GM19238 (cell line): ENCODE results near the gene DYRK3.

Source experiments
- DNase-seq: peaks from one replicate; pipeline ENCODE4 v3.0.0; 2011; ENCODE audit warnings: low spot score; ENCODE audit not compliant: insufficient read length

The DYRK3 gene

DNA sequence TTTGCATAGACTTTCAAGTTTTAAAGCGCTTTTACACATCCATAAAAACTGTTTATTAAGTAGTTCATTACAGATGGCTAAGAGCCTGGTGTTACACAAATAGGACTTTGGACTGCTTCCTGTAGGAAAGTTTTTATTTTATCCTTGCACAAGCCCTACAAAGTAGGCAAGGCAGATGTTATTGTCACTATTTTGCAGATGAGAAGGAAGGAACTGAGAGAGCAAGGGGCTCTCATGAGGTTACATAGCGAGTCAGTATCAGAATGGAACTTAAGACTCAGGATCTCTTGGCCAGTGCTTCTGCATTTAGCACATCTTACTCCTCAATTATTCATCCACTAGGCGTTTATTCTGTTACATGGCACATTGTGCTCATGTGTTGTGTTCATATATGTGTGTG is 46.8 kb downstream of the DYRK3 start:
- DNase-seq, result no peak

DNA sequence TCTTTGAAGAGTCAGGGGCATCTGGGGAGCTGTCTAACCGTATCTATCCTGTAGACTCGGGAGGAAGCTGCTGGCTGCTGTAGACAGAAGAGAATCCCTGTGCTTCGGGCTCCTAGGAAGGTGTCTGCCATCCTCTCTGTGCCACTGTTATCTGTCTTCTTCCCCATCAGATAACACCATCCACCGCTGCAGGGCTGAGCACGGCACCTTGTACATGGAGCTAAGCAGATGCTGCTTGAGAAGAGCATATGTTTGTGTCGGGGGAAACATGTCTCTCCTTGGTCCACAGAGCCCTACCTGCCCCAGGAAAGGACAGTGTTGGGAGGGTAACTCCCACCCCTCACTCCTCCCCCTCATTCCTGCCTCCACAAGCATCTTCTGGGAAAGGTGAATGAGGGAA is 48.0 kb downstream of the DYRK3 start:
- DNase-seq, result no peak

DNA sequence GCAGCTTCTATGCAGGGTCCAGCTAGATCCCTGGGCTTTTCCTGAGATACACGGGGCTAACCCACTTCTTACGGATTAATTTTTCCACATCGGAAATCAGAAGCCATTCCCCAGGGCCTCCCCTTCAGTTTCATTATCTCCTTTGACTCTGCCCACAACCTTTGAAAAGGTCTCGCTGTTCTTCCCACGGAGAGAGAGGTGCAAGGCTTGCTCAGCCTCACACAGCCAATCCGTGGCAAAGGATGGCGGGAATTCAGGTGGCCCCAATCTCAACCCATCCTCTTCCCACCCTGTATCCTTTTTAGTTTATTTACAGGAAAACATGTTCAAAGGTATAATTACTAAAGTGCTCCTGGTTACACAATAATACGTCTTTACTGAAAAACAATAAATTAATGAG is 48.7 kb downstream of the DYRK3 start:
- DNase-seq, result no peak

DNA sequence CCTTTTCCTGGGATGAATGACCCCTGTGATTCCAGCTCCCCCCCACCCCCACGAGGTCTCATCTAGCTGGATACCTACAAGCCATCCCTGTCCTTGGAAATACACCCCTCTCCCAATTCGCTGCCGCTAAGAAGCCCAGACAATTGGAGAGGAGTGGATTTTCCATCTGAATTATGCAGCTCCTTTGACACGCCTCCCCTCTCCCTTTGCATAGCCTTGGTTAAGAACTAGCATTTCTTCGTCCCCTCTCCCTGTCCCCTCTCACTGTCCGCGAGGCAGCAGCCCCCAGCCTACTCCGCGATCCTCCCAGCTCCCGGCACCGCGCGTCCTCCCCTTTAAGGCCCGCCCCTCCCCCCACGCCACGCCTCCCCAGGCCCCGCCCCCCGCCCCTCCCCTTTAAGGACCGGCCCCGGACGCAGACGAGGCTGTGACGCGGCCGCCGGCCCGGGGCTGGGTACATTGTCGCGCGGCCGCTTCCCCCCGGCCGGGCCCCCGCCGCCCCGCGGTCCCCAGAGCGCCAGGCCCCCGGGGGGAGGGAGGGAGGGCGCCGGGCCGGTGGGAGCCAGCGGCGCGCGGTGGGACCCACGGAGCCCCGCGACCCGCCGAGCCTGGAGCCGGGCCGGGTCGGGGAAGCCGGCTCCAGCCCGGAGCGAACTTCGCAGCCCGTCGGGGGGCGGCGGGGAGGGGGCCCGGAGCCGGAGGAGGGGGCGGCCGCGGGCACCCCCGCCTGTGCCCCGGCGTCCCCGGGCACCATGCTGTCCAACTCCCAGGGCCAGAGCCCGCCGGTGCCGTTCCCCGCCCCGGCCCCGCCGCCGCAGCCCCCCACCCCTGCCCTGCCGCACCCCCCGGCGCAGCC is 49.4 kb downstream of the DYRK3 start, which contains the start of gene MAPKAPK2:
Gene MAPKAPK2, plus strand, starts transcription at position 428 of the 856 bp plus-strand sequence. Its CDS starts 325 bp downstream, at position 753.
- peak; percentile 95 for DNase-seq

DNA sequence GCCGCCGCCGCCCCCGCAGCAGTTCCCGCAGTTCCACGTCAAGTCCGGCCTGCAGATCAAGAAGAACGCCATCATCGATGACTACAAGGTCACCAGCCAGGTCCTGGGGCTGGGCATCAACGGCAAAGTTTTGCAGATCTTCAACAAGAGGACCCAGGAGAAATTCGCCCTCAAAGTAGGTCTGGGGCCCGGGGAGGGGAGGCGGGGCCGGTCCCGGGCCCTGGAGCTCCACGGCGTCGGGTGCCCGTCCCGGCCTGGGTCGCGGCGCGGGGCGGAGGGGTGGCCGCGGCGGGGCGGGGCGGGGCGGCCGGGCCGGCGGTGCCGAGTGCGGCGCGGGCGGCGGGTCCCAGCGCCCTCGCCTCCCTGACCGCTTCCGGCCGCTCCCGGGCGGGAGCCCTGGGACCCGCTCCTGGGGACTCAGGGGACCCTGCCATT is 50.0 kb downstream of the DYRK3 start:
- peak; percentile 49 for DNase-seq

DNA sequence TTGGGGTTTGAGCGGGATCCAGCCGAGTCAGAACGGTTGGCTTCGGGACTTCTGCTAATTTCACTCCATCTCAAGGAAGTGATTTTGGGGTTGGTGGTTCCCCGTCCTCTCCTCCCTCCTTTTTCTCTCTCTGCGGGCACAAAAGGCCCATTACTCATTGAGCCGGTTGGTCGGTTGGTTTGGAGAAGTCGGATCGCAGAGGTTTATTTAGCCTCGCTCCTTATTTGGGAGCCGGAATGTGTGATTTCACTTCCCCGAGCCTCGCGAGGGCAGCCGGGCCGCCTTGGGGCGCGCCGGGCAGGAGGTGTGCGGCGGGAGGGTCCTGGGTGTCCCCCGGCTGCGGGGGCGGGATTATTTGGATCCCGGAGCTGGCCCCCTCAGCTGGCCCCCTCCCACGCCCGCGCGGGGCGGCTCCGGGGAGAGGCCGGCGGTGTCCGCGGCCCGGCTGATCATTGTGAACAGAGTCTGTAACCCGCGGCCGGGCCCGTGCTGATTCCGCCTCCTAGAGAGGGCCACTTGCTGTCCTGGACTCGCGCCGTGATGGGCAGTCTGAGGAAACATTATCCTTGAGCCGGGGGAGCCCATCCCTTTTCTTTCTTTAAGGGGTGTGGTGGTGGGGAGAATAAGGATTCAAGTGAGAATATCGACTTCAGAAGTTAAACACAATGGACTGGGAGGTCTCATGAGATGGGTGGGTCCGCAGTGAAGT is 50.6 kb downstream of the DYRK3 start:
- DNase-seq, result peak; percentile 45

DNA sequence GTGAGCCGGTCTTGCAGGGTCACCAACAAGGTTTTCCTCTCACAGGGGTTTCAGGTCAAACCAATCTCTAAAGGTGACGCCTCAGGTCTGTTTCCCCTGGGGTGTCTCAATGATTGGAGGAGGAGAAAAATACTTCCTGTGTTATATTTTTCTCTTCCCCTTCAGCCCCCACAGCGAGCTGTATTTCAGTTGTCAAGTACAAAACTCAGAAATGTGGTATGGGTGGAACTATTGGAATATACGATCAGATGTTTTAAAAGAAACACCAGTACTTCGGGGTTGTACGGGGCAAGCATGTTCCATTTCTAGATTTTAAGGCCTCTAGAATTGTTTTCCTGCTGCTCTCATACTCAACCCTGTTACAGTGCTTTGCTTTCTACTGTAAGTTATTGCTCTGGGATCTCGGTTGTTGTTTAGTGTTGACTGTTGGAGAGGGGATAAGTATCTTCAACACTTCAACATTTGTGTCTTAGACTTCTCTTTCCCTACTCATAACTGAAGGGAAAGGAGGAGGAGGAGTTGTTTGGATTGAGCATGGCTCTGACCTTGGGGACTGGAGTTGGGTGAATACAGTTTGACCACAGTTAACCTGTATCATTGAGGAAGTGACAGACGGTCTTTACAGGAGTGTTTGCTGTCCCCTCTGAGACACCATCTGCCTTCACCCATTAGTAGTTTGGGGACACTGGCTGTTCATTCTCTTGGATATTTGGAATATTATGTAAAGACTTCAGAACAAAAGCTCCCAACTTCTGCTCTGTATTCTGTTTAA is 51.3 kb downstream of the DYRK3 start:
- peak; percentile 63 for DNase-seq

DNA sequence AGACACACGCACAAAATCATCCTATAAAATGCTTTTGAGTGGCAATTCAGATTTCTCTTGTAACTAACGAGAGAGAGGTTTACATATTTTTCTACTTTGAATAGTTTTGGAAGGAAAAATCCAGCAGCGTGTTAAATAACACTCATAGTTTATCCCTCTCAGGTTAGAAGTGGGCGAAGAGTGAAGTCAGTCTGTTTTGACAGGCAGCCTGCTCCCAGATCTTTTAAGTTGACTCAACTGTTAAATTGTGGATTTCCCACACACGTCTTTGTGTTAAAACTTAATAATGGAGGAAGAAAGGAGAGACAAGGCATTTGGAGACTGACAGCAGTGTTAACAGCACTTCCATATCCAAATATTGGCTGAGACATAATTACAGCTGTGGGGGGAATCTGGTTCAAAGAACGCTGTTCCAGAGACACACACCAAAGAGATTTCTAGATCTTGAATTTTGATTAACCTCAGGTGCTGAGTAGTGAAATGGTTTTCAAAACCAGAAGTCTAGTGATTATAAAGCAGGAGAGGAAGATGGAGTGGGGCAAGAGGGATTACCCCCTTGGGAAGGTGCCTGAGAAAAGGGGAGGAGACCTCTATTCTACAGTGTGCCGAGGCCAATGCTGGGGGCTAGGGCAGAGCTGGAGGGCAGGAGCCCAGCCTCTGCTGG is 52.0 kb downstream of the DYRK3 start:
- no peak for DNase-seq

DNA sequence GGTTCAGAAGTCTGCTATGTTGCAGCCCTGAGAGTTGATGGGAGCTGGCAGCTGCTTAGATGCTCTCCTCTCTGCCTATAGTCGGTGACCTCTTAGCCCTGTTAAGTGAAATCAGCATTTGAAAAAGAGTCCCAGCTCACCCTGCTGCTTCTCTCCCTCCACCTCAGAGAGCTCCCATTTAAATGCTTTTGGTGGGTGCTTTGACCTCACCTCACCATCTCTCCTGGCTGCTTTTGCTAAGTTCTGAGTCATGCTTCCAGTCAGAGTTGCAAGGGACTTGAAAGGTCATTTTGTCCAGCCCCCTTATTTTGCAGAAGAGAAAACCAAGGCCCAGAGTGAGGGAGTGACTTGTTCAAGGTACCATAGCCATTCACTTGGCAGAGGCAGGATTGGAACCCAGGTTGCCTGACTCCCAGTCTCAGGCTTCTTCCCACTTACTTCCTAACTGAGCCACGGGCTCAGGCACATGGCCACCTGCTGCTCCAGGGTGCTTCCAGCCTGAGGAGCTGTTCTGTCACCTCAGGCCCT is 52.6 kb downstream of the DYRK3 start:
- DNase-seq, result no peak

DNA sequence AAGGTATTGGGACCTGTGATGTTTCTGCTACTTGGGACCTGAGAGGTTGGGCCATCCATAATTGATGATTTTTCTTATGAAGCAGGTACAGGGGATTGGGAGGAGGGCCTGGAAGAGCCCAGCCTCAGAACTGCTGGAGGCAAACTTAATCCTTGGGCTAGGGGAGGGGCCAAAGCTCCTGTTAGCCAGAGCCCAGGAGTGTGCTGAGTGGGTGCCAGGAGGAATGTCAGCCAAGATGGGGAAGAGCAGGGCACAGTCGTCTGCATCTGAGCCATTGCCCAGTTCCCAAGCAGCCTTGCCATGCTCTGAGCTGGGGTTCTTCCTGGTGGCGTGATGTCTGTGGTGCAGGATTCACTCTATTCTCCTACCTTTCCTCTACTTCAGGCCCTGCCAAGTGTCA is 55.2 kb downstream of the DYRK3 start:
- DNase-seq, result no peak

DNA sequence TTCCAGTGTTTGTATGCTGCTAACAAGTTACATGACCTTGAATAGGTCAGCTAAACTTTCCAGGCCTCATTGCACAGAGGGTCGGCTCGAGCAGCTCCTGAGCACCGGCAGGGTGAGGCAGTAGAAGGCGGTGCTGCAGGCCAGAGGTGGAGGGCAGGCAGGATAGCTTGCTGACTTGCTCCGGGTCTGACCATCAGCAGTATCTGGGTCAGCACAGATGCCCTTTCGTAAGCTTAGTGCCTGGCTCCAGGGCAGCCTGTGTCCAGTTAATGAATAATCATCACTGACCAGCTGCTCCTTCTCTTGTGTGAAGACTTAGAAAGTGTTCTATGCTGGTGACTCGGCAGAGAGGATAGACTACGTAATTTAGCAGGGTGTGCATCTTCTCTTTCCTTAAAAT is 56.3 kb downstream of the DYRK3 start:
- no peak for DNase-seq

DNA sequence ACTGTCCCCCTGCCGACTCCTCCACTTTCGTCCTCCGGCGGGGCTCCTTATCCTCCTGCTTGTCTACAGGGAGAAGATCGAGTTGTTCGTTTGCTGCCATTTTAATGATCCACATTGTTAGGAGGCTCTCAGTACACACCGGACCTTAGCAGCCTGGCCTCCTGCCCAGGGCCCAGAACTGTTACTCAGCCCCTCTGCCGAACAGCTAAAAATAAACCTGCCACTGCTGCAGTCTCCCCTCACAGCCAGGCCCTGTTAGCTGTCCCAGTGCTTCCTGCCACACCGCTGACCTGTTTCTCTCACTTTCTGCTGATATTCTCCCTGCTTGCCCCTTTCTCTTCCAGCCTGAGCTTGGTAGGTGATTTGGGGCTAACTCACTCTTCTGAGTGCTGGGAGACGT is 57.7 kb downstream of the DYRK3 start:
- DNase-seq, result no peak

DNA sequence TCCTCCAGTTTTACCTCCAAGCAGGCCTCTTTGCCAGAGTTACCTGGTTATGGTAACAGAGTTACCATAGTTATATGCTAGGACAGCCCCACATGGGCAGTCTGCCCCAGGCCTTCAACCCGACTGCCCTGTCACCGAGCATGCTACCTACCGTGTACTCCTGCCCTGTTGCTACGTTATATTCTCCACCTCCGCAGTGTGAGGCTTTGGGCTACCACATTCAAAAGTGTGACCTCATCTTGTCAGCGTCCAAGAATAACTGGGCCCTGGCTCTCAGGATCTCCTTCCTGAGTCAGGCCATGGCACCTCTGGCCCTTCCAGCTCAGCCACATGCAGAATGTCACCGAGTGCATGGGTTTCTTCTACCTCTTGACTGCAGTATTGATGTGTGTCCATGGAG is 58.3 kb downstream of the DYRK3 start:
- DNase-seq, result no peak

DNA sequence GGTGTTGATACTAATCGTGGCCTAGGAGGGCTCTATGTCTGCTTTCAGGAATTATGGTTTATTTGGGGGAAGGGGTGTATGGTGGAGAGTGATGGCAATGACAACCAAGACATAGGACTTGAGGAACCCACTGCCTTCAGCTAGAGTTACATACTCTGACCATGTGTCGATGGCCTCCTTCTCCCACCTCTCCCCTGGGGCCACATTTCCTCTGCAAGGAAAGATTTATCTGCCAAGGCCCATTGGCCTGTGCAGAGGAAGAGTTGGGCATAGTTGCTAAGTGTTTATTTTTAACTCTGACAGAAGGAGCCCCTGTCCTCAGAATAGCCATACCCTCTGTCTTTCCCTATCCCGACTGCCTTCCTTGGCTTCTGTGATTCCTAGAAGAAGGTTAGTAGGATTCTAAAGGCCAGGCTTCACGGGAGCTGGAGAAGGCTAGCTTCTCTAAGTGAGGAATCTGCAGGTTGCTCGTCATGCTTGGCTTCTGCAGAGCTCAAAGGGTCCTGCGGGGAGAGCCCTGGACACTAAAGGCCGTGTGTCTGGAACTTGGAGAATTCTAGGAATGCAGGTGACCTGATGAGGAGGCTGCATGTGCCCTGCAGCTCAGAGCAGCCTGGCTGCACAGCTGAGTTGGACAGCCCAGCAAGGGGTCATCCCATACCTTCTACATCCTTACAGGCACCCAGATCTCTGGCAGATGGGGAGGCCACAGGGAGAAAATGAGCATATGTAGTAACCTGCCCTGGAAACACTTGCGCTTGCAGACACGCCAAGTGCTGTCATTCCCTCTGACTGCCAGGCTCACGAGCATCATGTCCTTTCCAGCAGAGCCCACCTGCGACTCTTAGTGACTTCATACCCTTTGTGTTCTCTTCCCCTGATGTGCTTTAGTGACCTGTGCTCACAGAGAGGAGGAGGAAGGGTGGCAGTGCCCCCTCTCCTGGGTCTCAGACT is 59.1 kb downstream of the DYRK3 start:
- no peak for DNase-seq

DNA sequence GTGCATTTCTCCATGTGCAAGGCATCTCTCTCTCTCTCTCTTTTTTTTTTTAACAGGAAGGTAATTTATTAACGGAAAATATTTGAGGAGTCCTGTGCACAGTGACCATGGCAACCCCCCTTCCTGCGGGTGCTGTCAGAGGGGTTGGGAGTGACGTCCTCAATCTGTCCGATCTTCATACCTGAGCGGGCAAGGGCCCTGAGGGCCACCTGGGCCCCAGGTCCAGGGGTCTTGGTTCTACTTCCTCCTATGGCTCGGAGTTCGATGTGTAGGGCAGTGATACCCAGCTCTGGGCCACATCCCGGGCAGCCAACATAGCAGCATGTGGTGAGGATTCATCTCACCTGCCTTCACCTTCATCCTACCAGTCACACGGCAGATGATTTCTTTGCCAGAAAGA is 60.4 kb downstream of the DYRK3 start:
- no peak for DNase-seq

DNA sequence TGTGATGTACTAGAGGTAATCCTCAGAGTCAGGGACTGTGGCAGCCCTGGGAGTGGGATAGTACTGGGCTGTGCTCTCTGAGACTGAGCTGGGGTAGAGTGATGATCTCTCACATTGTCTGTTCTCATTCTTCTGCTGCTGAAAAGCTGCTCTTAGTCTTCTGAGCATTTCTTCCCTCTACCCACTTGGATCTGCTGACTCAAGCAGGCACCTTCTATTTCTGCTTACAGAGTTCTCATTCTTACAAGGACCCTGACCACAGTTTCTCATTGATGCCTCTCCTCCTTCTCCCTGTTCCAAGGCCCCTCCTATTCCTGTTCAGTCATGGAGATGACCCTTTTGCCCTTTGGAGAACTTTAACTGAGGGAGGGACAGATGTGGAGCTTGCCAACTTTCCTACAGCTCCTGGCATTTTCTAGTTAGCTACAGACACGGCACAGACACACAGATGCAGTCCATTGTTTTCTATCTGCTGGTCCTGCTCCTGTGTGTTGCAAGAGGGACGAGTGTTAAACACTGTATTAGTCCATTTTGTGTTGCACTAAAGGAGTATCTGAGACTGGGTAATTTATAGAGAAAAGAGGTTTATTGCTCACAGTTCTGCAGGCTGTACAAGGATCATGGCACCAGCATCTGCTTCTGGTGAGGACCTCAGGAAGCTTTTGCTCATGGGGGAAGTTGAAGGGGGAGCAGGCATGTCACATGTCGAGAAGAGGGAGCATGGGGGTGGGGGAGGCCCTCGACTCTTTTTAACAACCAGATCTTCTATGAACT is 61.7 kb downstream of the DYRK3 start:
- DNase-seq, result no peak

DNA sequence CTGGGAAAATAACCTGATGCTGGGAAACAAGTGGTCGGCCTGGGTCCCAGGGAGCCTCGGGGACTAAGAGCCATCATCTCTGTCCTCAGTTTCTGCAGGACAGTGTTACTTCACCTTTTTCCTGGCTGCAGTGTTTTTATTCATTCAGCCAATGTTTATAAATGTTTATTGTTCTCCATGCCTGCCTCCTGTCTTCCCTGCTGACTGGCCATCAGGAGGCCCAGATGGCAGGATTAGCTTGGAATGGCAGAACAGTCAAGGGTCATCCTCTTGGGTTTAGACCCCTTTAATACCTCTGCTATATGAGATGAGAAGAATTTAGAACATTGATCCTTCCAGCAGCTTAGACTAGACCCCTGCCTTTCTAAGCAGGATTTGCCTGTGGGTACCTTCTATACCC is 62.7 kb downstream of the DYRK3 start:
- no peak for DNase-seq
